OCI-LY1 (cell line): Measurements from ENCODE around the gene SLC43A1.
"Not testable (repeated sequence)": the region's sequence is repeated elsewhere in the genome, so short reads cannot be mapped to it uniquely, and the experiment has no call there.

Experiments used
- H2AFZ ChIP-seq: fragments of 200-600 bp; sonication (generic), shearing (Covaris generic); 2 replicates; pipeline ENCODE4 v1.6.0; 2014; ENCODE audit warnings: antibody characterized with exemption, mild to moderate bottlenecking, low read length
- H3F3A ChIP-seq: fragments of 200-600 bp; sonication (generic), shearing (Covaris generic); 2 replicates; pipeline ENCODE4 v1.6.0; 2014; ENCODE audit warnings: mild to moderate bottlenecking, antibody characterized with exemption, low read length, moderate library complexity; ENCODE audit not compliant: insufficient read depth
- H3K27ac ChIP-seq: fragments of 200-600 bp; sonication (generic); 2 replicates; pipeline ENCODE4 v1.5.1; 2014; ENCODE audit warnings: low read length, mixed run types, mild to moderate bottlenecking, low read depth; ENCODE audit not compliant: poor library complexity, severe bottlenecking
- H3K27me3 ChIP-seq: fragments of 200-600 bp; sonication (generic); 2 replicates; pipeline ENCODE4 v1.6.0; 2014; ENCODE audit warnings: antibody characterized with exemption, mild to moderate bottlenecking, low read length, moderate library complexity; ENCODE audit not compliant: insufficient read depth
- H3K36me3 ChIP-seq: fragments of 200-600 bp; sonication (generic); 2 replicates; pipeline ENCODE4 v1.6.1; 2014; ENCODE audit warnings: mild to moderate bottlenecking, antibody characterized with exemption, low read length, moderate library complexity, mixed read lengths; ENCODE audit not compliant: insufficient read depth
- H3K4me1 ChIP-seq: fragments of 200-600 bp; sonication (generic); 2 replicates; pipeline ENCODE4 v1.5.1; 2014; ENCODE audit warnings: mild to moderate bottlenecking, low read length, moderate library complexity; ENCODE audit not compliant: insufficient read depth, severe bottlenecking
- H3K4me2 ChIP-seq: fragments of 200-600 bp; sonication (generic), shearing (Covaris generic); 2 replicates; pipeline ENCODE4 v1.6.1; 2014; ENCODE audit warnings: low read length
- H3K4me3 ChIP-seq: fragments of 200-600 bp; sonication (generic); 2 replicates; pipeline ENCODE4 v1.5.1; 2014; ENCODE audit warnings: low read length, low read depth, mild to moderate bottlenecking, mixed read lengths; ENCODE audit not compliant: poor library complexity, severe bottlenecking
- H3K79me2 ChIP-seq: fragments of 200-600 bp; shearing (Covaris generic); 2 replicates; pipeline ENCODE4 v1.6.1; 2016; ENCODE audit warnings: mixed run types, low read length, mixed read lengths; ENCODE audit not compliant: insufficient read depth
- H3K9ac ChIP-seq: fragments of 200-600 bp; sonication (generic), shearing (Covaris generic); 2 replicates; pipeline ENCODE4 v1.6.1; 2014; ENCODE audit warnings: mild to moderate bottlenecking, low read length, mixed read lengths
- H3K9me2 ChIP-seq: fragments of 200-600 bp; sonication (generic), shearing (Covaris generic); 2 replicates; pipeline ENCODE4 v1.6.1; 2014; ENCODE audit warnings: low read depth, mild to moderate bottlenecking, low read length, mixed read lengths
- H3K9me3 ChIP-seq: fragments of 200-600 bp; shearing (Covaris generic); 2 replicates; pipeline ENCODE4 v1.6.1; 2014; ENCODE audit warnings: low read length, mixed read lengths
- H4K20me1 ChIP-seq: fragments of 200-600 bp; sonication (generic), shearing (Covaris generic); 2 replicates; pipeline ENCODE4 v1.6.0; 2016; ENCODE audit warnings: mild to moderate bottlenecking, low read length; ENCODE audit not compliant: insufficient read depth
- EZH2 ChIP-seq: fragments of 200-600 bp; sonication (generic), shearing (Covaris generic); IDR thresholded peaks from 2 replicates; pipeline ENCODE4 v1.8.0; 2017; ENCODE audit warnings: borderline replicate concordance, mixed run types, mild to moderate bottlenecking, antibody characterized with exemption, low read length, moderate library complexity, mixed read lengths
- TF ChIP-seq, protein P1 (sequence below): fragments of 200-600 bp; sonication (generic), shearing (Covaris generic); IDR thresholded peaks from 2 replicates; pipeline ENCODE4 v1.5.1; 2017; ENCODE audit warnings: mild to moderate bottlenecking, antibody characterized with exemption, low read length, moderate library complexity, mixed read lengths

Gene SLC43A1

GRCh38 chr11:57453543-57454177, 61.8 kb downstream of the SLC43A1 start:
- Histone ChIP-seq H3K9me2 (no peaks in the 10 kb centered on the region), H3K79me2 (no peaks in the 10 kb centered on the region), H3K36me3 (no peaks in the 10 kb centered on the region), H3K4me2 (no peak overlapping the region), H3K9me3 (no peaks in the 10 kb centered on the region), H3F3A (no peaks in the 10 kb centered on the region), H3K27ac (no peak overlapping the region), H4K20me1 (no peaks in the 10 kb centered on the region), H3K4me3 (no peak overlapping the region), H3K27me3 (0 out of 2 replicates have a peak, but pooled peaks cover 5% of the 10 kb centered on the region), H3K4me1 (peaks cover 11% of the 10 kb centered on the region), H3K9ac (no peak overlapping the region), H2AFZ (no peak overlapping the region)
- TF ChIP-seq EZH2 = no peak
- TF ChIP-seq, protein P1, sequence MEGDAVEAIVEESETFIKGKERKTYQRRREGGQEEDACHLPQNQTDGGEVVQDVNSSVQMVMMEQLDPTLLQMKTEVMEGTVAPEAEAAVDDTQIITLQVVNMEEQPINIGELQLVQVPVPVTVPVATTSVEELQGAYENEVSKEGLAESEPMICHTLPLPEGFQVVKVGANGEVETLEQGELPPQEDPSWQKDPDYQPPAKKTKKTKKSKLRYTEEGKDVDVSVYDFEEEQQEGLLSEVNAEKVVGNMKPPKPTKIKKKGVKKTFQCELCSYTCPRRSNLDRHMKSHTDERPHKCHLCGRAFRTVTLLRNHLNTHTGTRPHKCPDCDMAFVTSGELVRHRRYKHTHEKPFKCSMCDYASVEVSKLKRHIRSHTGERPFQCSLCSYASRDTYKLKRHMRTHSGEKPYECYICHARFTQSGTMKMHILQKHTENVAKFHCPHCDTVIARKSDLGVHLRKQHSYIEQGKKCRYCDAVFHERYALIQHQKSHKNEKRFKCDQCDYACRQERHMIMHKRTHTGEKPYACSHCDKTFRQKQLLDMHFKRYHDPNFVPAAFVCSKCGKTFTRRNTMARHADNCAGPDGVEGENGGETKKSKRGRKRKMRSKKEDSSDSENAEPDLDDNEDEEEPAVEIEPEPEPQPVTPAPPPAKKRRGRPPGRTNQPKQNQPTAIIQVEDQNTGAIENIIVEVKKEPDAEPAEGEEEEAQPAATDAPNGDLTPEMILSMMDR = no peak

DNA sequence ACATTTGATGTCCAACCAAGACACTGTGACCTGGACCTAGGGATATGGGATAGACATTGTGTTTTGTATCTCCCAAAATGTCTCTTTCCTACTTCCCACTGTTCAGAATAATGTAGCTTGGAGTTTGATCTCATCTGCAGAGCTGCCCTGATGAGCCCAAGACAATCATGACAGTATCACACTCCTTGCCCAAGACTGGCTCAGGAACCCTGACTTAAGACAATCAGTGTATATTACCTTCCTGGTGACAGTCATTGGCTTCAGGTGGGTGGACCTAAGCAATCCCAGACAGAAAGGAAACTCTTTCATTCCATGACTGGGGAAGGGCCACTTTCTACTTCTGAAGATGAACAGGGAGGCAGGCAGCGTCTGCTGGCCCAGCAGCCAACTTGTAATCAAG, 69.4 kb downstream of the SLC43A1 start:
- Histone ChIP-seq H3K4me3 (no peak overlapping the region), H3K4me1 (no peaks in the 10 kb centered on the region), H4K20me1 (no peaks in the 10 kb centered on the region), H3K9me2 (no peaks in the 10 kb centered on the region), H3K4me2 (no peak overlapping the region), H3F3A (no peaks in the 10 kb centered on the region), H3K36me3 (no peaks in the 10 kb centered on the region), H2AFZ (no peak overlapping the region), H3K27me3 (no peaks in the 10 kb centered on the region), H3K9me3 (no peaks in the 10 kb centered on the region), H3K27ac (no peak overlapping the region), H3K79me2 (no peaks in the 10 kb centered on the region), H3K9ac (no peak overlapping the region)
- TF ChIP-seq, protein P1 = no peak
- no peak for TF ChIP-seq EZH2

- H3K9me3 ChIP-seq, H3K27ac ChIP-seq, H3K9ac ChIP-seq, H4K20me1 ChIP-seq, H3K36me3 ChIP-seq, H3K4me3 ChIP-seq, H3K79me2 ChIP-seq, H3K27me3 ChIP-seq, H3K9me2 ChIP-seq, H3K4me1 ChIP-seq, H2AFZ ChIP-seq, H3F3A ChIP-seq, H3K4me2 ChIP-seq: not testable (repeated sequence)
Measured at GRCh38 chr11:57445122-57445394, 70.4 kb downstream of the SLC43A1 start.

GRCh38 chr11:57444362-57445121, 71.0 kb downstream of the SLC43A1 start:
- H3K36me3 ChIP-seq = no peaks in the 10 kb centered on the region
- no peaks in the 10 kb centered on the region for H3K79me2 ChIP-seq
- TF ChIP-seq, protein P1 = no peak
- no peak for TF ChIP-seq EZH2
- no peak overlapping the region for H3K4me3 ChIP-seq
- no peaks in the 10 kb centered on the region for H3K9me3 ChIP-seq
- no peaks in the 10 kb centered on the region for H3F3A ChIP-seq
- H3K27ac ChIP-seq = no peak overlapping the region
- no peak overlapping the region for H2AFZ ChIP-seq
- no peaks in the 10 kb centered on the region for H4K20me1 ChIP-seq
- no peaks in the 10 kb centered on the region for H3K4me1 ChIP-seq
- no peak overlapping the region for H3K9ac ChIP-seq
- no peaks in the 10 kb centered on the region for H3K9me2 ChIP-seq
- H3K27me3 ChIP-seq = no peaks in the 10 kb centered on the region
- no peak overlapping the region for H3K4me2 ChIP-seq
